Gastrocnemius medialis (tissue), 4 donors: Measurements from ENCODE around the gene DYSF. TPM values are rescaled to one million over a fixed set of nuclear protein-coding genes. Genes with fewer than 3 reads are reported as not detected.

Experiments
- ATAC-seq, 2 donors: fragments of 150-250 bp; one replicate each; pipeline ENCODE4 v1.9.1; 2016
- DNase-seq, 2 donors: peaks; one replicate each; pipeline ENCODE4 v3.0.0-alpha.2; 2019
- H3K27ac ChIP-seq, 4 donors: fragments of 200-600 bp; sonication (generic); 1 replicate in 1 of 4; 2 replicates in 3 of 4; pipeline ENCODE4 v1.5.1; 2016 to 2018; ENCODE audit warnings: mild to moderate bottlenecking in 2 of 4, moderate library complexity in 1 of 4
- H3K27me3 ChIP-seq, 3 donors: fragments of 200-600 bp; sonication (generic) in 2 of 3; 1 replicate in 1 of 3; 2 replicates in 2 of 3; pipeline versions ENCODE4 v1.5.1 to v1.6.0; 2016 to 2019; ENCODE audit warnings: mild to moderate bottlenecking in 1 of 3, moderate library complexity in 1 of 3
- H3K36me3 ChIP-seq, 2 donors: fragments of 200-600 bp; sonication (generic) in 1 of 2; one replicate each; pipeline ENCODE4 v1.5.1; 2017 to 2018
- H3K4me1 ChIP-seq, 2 donors: fragments of 200-600 bp; sonication (generic) in 1 of 2; one replicate each; pipeline ENCODE4 v1.5.1; 2016 to 2017; ENCODE audit warnings: mild to moderate bottlenecking in 2 of 2
- H3K4me3 ChIP-seq, 4 donors: fragments of 200-600 bp; sonication (generic) in 3 of 4; 1 replicate in 1 of 4; 2 replicates in 3 of 4; pipeline ENCODE4 v1.5.1; 2016 to 2019; ENCODE audit warnings: mild to moderate bottlenecking in 2 of 4
- H3K9me3 ChIP-seq, 3 donors: fragments of 200-600 bp; sonication (generic) in 2 of 3; 1 replicate in 1 of 3; 2 replicates in 2 of 3; pipeline ENCODE4 v1.5.1; 2016 to 2019
- POLR2A ChIP-seq, 2 donors: fragments of 450-650 bp; IDR thresholded peaks; one replicate each; pipeline ENCODE4 v1.6.1; 2017; ENCODE audit warnings: antibody characterized with exemption in 2 of 2, mild to moderate bottlenecking in 2 of 2, moderate library complexity in 2 of 2
- in situ Hi-C, 4 donors: fragments of 200-750 bp; cut with MboI; loops; one replicate each; pipeline versions ENCODE4 v1.15.0 to v1.8.0; 2017; ENCODE audit warnings: low sequenced_read_pairs in 4 of 4
- intact Hi-C: fragments of 100-400 bp; cut with DNase I; formaldehyde crosslinking; loops from one replicate; pipeline ENCODE4 v1.15.1; 2023; ENCODE audit warnings: low total_unique reads
- total RNA-seq, 4 donors: library from RNA; depleted of rRNA; stranded (reverse); fragments of >200 nt; gene quantifications; one replicate each; pipeline versions ENCODE4 v1.1.0 to v1.2.3, GENCODE V29; 2016
- TF ChIP-seq, protein P1 (sequence below), 5 experiments: fragments of 450-650 bp in 3 of 5; fragments of 200-600 bp in 2 of 5; sonication (generic) in 2 of 5; IDR thresholded peaks in 4 of 5; conservative IDR thresholded peaks in 1 of 5; 1 replicate in 4 of 5; 2 replicates in 1 of 5; pipeline ENCODE4 v1.5.1; 2016 to 2019; ENCODE audit warnings: antibody characterized with exemption in 5 of 5, mild to moderate bottlenecking in 3 of 5, moderate library complexity in 3 of 5

DYSF gene
- total RNA-seq, 4 donors from 2014 or later, result 40.7 to 267 (median 153) TPM

DNA sequence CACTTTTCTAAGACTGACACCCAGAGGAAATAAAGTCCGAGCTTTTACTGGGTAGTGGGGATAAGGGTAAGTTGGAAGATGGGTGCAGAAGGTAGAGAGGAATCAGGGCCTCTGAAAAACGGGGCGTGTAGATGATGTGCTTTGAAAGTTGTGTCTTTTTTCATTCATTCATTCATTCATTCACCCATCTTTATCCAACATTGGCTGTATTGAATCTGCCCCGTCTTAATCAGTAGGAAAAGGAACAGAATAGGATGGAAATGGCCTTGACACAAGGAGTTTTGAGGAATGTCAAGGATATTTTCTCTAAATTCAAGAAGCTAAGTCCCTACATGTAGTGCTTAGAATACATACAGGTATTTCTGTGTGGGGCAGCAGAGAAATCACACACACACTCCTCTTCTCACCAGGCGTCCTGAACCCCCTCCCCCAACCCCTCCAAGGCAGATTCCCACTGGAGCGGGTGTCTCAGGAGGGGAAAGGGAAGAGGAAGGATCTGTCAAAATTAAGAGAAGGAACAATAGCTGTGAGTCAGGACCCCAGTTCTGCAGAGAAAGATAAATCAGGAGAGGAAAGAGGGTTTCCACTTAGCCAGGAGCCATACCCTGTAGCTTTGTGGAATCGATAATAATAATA is 13.9 kb downstream of the DYSF start:
- ATAC-seq, result no peak
- Histone ChIP-seq H3K27me3 (no peaks in the 10 kb centered on the region), H3K4me3 (peak overlapping the region; percentile 68 to 88 (median 72)), H3K4me1 (peaks cover 63 to 73% of the 10 kb centered on the region in 2 donors), H3K9me3 (no peaks in the 10 kb centered on the region), H3K27ac (peak overlapping the region; percentile 77 to 99 (median 86)), H3K36me3 (peaks cover 0 to 3% of the 10 kb centered on the region in 2 donors)
- intact Hi-C loops, result no loop called here
- DNase-seq, result peak in 1 of 2 donors; percentile 7
- TF ChIP-seq, protein P1, sequence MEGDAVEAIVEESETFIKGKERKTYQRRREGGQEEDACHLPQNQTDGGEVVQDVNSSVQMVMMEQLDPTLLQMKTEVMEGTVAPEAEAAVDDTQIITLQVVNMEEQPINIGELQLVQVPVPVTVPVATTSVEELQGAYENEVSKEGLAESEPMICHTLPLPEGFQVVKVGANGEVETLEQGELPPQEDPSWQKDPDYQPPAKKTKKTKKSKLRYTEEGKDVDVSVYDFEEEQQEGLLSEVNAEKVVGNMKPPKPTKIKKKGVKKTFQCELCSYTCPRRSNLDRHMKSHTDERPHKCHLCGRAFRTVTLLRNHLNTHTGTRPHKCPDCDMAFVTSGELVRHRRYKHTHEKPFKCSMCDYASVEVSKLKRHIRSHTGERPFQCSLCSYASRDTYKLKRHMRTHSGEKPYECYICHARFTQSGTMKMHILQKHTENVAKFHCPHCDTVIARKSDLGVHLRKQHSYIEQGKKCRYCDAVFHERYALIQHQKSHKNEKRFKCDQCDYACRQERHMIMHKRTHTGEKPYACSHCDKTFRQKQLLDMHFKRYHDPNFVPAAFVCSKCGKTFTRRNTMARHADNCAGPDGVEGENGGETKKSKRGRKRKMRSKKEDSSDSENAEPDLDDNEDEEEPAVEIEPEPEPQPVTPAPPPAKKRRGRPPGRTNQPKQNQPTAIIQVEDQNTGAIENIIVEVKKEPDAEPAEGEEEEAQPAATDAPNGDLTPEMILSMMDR (IDR thresholded peaks at IDR 0.05 in 4 of 5, conservative IDR thresholded peaks at IDR 0.05 in 1 of 5), result no peak
- no peak for TF ChIP-seq POLR2A (IDR thresholded peaks at IDR 0.05)
- in situ Hi-C loops, result loop anchor here in 2 of 4 donors (5.0 to 10.0 kb wide), 2 partner anchors 40 to 48 kb away; no protein-coding TSS in a partner anchor

DNA sequence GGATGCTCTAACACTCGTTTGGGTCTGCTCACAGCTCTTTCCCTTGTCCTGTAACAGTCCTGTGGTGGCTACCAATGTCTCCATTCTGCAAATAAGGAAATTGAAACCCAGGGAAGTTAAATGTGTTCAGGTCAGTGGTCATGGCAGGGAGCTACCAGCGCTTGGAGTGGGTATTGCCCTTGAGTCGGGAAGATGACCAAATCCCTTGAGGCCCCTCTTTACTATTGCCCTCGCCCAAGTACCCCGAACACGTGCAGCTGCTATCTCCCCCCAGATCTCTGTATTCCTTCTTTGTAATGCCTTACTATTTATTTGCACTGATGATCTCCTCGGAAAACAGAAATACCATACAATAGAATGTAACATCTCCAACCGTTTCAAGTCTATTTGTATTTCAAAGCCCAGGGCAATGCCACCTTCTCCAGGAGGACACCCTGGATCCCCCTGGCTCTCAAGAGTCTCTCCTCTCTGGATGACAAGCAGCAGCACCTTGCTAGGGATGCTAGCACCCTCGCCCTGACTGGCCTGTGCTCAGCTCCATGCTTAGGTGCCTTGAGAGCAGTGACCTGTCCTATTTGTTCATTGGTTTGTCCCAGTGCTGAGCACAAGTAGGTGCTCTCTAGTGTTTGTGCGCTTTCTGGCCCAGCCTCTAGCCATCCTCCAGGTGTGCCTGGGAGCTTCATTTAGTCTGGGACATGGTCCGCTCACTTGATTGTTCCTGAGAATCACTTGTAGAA is 15.1 kb downstream of the DYSF start:
- no peaks in the 10 kb centered on the region for H3K9me3 ChIP-seq
- peak overlapping the region in 1 of 4 donors; percentile 68 for H3K4me3 ChIP-seq
- peaks cover 0 to 4% of the 10 kb centered on the region in 2 donors for H3K36me3 ChIP-seq
- intact Hi-C loops, result loop anchor here (2.0 kb wide), 1 partner anchor 14 kb away; no protein-coding TSS in a partner anchor
- peak overlapping the region; percentile 77 to 99 (median 86) for H3K27ac ChIP-seq
- no peak for TF ChIP-seq POLR2A (IDR thresholded peaks at IDR 0.05)
- TF ChIP-seq, protein P1 (IDR thresholded peaks at IDR 0.05 in 4 of 5, conservative IDR thresholded peaks at IDR 0.05 in 1 of 5), result no peak
- H3K4me1 ChIP-seq, result peaks cover 65 to 69% of the 10 kb centered on the region in 2 donors
- in situ Hi-C loops, result loop anchor here in 2 of 4 donors (5.0 to 10.0 kb wide), 2 partner anchors 39 to 46 kb away; no protein-coding TSS in a partner anchor
- H3K27me3 ChIP-seq, result no peaks in the 10 kb centered on the region
- no peak for DNase-seq
- no peak for ATAC-seq

DNA sequence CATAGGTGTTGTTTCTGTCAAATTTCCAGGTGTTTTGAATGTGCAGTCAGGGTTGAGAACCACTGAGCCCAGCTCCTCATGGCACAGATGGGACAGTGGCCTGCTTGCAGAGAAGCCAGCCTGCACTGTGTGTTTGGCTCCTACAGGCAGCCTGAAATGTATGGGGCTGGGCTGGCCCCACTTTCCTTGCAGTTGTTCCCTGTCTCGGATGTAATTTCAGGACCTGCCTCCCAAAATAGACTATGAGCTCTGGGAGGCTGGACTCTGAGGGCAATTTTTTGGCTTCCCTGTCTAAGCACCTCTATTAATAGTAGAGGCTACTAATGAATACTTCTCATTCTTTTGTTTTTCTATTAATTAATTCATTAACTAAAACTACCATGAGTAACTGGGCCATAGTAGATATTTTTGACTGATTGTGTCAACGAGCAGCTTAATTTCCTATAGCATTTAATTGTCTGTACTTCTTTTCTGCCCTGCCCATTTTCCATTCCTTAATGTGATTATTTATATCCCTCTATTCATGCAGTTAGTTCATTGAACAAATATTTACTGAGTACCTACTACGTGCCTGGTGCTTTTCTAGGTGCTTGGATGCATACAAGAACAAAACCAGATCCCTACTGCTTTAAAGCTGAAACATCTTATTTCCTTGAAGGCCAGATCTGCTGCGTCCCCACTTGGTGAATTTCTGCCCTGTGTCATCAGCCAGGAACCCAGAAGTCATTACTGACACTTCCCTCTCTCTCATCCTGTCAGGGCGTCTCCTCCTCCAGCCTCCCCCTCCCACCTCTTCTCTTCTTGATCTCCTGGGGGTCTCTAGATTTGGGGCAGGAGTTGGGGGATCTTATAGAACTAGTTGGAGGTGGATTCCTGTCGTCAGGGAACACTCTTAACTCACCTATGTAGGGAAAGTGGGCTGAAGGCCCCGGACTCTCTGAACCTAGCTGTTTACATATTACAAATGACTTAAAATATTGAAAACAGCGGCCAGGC is 16.3 kb downstream of the DYSF start:
- Histone ChIP-seq H3K27me3 (no peaks in the 10 kb centered on the region), H3K4me3 (no peak overlapping the region), H3K9me3 (no peaks in the 10 kb centered on the region), H3K36me3 (peaks cover 0 to 4% of the 10 kb centered on the region in 2 donors), H3K4me1 (peaks cover 68 to 69% of the 10 kb centered on the region in 2 donors), H3K27ac (peak overlapping the region; percentile 77 to 99 (median 86))
- in situ Hi-C loops (loop anchor here in 2 of 4 donors (5.0 to 10.0 kb wide), 2 partner anchors 38 to 45 kb away; no protein-coding TSS in a partner anchor), intact Hi-C loops (loop anchor here (2.0 kb wide), 1 partner anchor 15 kb away; no protein-coding TSS in a partner anchor)
- DNase-seq, result peak; percentile 69 to 87
- peak; percentile 9 to 45 for TF ChIP-seq POLR2A (IDR thresholded peaks at IDR 0.05)
- TF ChIP-seq, protein P1 (IDR thresholded peaks at IDR 0.05 in 4 of 5, conservative IDR thresholded peaks at IDR 0.05 in 1 of 5), result no peak
- ATAC-seq, result peak; percentile 84 to 88

DNA sequence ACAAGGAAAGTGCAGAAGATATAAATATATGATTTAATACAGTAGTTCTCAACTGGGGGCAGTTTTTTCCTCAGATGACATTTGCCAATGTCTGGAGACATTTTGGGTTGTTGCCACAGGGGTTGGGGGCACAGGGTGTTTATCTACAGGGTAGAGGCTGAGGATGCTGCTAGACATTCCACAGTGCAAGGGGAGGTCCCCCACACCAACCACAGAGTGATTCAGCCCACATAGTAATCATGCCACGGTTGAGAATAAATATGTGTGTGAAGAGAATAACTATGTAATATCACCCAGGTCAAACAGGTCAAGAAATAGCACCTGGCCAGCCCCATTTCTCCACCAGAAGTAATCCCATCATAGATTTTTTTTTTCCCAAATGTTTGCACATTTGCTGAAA is 17.9 kb downstream of the DYSF start:
- peaks cover 0 to 4% of the 10 kb centered on the region in 2 donors for H3K36me3 ChIP-seq
- H3K9me3 ChIP-seq, result no peaks in the 10 kb centered on the region
- H3K27me3 ChIP-seq, result no peaks in the 10 kb centered on the region
- H3K4me3 ChIP-seq, result no peak overlapping the region
- TF ChIP-seq POLR2A (IDR thresholded peaks at IDR 0.05), result no peak
- in situ Hi-C loops, result no loop called here
- DNase-seq (no peak), ATAC-seq (no peak)
- peaks cover 70 to 76% of the 10 kb centered on the region in 2 donors for H3K4me1 ChIP-seq
- peak overlapping the region; percentile 0 to 99 (median 82) for H3K27ac ChIP-seq
- intact Hi-C loops, result no loop called here
